Ovary (tissue), 3 donors: ENCODE data around the gene ARHGAP29.

Source experiments
- EP300 ChIP-seq: sonication (generic); formaldehyde crosslinking; IDR thresholded peaks from one replicate; pipeline ENCODE4 v1.6.1; 2017; ENCODE audit warnings: antibody characterized with exemption
- POLR2A ChIP-seq: fragments of 450-650 bp; IDR thresholded peaks from one replicate; pipeline ENCODE4 v1.6.1; 2017; ENCODE audit warnings: antibody characterized with exemption, mild to moderate bottlenecking, moderate library complexity
- TF ChIP-seq, protein P1 (sequence below), 3 donors: fragments of 450-650 bp in 2 of 3; fragments of 200-600 bp in 1 of 3; IDR thresholded peaks; one replicate each; pipeline versions ENCODE4 v1.5.1 to v1.8.0; 2016 to 2022; ENCODE audit warnings: antibody characterized with exemption in 3 of 3, mild to moderate bottlenecking in 1 of 3
- donor health status: DM: no; HTN: no; CAD: no.

DNA sequence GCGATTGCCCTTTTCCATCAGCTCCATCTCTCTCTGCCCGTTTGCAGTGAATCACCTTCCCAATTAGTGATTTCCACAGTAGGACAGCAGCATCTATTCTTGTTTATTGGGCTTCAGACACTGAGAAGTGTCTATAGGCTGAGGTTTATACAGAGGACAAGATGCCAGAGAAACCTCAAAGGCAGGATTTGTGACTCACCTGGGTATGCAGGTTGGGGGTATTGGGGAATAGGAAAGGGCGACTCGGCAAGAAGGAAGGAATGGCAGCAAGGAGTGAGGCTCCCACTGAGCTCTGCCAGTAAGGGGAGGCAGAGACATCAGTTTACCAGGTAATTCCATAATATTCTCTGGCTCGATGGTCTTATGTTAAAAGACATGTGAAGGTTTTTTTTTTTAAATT is 91.1 kb downstream of the ARHGAP29 start:
- TF ChIP-seq, protein P1, sequence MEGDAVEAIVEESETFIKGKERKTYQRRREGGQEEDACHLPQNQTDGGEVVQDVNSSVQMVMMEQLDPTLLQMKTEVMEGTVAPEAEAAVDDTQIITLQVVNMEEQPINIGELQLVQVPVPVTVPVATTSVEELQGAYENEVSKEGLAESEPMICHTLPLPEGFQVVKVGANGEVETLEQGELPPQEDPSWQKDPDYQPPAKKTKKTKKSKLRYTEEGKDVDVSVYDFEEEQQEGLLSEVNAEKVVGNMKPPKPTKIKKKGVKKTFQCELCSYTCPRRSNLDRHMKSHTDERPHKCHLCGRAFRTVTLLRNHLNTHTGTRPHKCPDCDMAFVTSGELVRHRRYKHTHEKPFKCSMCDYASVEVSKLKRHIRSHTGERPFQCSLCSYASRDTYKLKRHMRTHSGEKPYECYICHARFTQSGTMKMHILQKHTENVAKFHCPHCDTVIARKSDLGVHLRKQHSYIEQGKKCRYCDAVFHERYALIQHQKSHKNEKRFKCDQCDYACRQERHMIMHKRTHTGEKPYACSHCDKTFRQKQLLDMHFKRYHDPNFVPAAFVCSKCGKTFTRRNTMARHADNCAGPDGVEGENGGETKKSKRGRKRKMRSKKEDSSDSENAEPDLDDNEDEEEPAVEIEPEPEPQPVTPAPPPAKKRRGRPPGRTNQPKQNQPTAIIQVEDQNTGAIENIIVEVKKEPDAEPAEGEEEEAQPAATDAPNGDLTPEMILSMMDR (IDR thresholded peaks at IDR 0.05): no peak
- TF ChIP-seq EP300 (no peak), POLR2A (no peak)
